ENCODE data around the gene INCA1.
A peak's percentile ranks its signal among the peaks of the same experiment; 100 is the strongest.
"Not testable (repeated sequence)": the region's sequence is repeated elsewhere in the genome, so short reads cannot be mapped to it uniquely, and the experiment has no call there.

Gene INCA1, protein sequence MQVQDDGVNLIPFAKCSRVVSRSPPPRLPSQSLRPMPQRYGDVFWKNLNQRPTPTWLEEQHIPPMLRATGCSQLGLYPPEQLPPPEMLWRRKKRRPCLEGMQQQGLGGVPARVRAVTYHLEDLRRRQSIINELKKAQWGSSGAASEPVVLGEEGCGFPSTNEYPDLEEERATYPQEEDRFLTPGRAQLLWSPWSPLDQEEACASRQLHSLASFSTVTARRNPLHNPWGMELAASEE

DNA sequence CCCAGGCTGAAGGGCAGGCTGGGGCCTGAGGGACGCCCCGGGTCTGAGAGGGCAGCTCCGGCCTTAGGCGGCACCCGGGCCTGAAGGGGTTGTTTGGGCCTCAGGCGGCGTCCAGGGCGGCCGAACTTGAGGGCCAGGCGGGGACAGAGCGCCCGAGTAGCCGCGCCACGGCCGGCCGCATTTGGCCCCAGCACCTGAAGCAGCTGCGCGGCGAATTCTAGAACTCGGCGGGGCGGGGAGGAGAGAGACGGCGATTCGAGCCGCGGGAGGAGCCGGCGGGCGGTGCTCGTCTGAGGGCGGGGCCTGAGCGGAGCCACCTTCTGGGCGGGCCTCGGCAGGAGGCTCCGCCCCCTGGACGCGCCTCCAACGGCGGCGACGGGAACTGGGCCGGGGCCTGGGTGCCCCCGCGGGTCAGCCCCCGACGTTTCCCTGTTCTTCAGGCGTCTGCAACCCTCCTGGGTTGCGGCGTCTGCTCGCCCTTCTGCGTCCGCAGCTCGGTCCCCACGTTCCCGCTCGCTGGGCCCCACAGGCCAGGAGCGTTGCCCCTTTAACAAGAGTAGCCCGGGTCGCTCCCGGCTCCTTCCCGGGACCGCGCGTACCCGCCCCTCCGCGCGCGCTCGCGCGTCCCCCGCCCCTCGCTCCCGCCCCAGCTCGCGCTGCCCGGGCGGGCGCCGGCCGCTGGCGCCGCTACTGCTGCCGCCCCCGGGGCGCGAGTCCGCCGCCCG is at the start of gene INCA1, which contains the start of gene KIF1C:
INCA1 (minus strand) TSS at position 221 of the 725 bp plus-strand sequence. CDS start 3,085 bp downstream, outside the sequence.
KIF1C (plus strand) TSS at position 649 of the 725 bp plus-strand sequence. CDS start 2,297 bp downstream, outside the sequence.
- DNase-seq (ENCODE audit: extremely low read depth in 1 of 2, low read depth in 1 of 2): peak; percentile 73 to 74

GRCh38 chr17:5045496-5045895 is 48.2 kb upstream of the INCA1 start:
- DNase-seq (ENCODE audit: extremely low read depth in 1 of 2, low read depth in 1 of 2): no peak

DNA sequence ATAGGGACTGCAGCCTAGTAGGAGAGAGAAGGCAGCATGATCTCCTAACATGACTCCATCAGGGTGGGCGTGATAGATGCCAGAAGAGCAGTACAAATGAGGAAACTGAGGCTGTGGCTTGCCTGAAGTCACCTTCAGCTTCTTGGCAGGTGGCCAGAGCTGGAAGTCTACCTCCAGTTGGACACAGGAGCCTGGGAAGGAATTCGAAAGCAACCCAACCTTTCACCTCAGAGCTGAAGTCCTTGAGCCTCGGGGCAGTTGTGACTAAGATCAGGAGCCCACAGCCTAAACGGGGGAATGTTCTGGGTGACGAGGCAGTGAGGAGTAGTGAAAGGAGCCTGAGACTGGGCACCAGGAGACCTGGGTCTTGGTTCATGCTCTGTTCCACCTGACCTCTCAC is 47.3 kb upstream of the INCA1 start:
- DNase-seq (ENCODE audit: extremely low read depth in 1 of 2, low read depth in 1 of 2): no peak

DNA sequence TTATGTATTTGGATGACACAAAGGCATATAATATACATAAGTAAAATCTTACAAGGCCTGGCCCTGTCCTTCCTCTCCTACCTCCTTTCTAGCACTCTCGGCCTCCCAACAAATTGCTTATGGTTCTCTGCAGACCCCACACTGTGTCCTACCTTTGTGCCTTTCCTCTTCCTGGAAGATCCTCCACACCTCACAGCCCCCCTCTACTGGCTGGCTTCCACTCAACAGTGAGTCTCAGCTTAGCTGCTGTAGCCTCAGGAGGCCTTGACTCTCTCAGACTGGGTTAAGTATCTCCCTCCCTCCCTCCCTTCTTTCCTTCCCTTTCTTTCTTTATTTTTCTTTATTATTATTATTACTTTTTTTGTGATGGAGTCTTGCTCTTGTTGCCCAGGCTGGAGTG is 46.2 kb upstream of the INCA1 start:
- no peak for DNase-seq (ENCODE audit: extremely low read depth in 1 of 2, low read depth in 1 of 2)

- no peak for DNase-seq (ENCODE audit: extremely low read depth in 1 of 2, low read depth in 1 of 2)
Measured at GRCh38 chr17:5042157-5043022, 45.1 kb upstream of the INCA1 start.

DNA sequence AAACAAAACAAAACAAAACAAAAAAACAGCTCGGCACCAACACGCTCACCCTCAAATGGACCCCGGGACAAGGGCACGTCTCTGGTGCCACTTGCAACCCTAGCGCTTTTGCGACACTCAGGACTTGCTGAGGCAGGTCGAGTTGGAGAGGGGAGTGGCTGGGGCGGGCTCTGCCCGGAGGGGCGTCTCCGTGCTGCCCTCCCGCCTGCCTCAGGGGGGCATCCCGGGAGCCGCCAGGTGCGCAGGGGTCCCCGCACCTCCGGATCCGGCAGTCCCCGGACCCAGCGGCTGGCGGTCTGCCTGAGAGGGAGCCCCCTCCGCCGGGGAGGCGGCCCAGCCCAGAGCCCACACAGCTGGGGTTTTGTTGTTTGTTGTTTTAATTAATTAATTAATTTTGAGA is 38.0 kb upstream of the INCA1 start, which contains the start of gene SLC52A1:
SLC52A1 (minus strand) TSS at position 112 of the 400 bp plus-strand sequence. CDS start 820 bp downstream, outside the sequence.
- no peak for DNase-seq (ENCODE audit: extremely low read depth in 1 of 2, low read depth in 1 of 2)

DNA sequence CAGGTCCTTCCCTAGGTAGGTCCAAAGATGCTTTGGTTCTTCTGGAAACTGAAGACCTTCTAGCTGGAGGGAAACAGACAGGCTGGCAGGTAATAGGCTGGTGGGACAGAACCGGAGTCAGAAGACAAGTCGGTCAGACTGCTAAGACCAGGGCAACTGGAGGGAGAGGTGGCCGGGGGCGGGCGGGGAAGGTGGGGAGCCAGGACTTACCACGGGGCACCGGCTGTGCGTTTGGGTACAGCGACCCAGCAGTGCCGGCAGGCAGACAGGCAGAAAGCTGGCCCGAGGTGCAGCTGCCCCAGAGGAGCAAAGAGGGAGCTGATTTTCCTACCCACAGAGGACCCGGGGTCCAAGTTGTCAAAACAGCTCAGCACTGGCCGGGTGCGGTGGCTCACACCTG is 37.3 kb upstream of the INCA1 start:
- no peak for DNase-seq (ENCODE audit: extremely low read depth in 1 of 2, low read depth in 1 of 2)

DNA sequence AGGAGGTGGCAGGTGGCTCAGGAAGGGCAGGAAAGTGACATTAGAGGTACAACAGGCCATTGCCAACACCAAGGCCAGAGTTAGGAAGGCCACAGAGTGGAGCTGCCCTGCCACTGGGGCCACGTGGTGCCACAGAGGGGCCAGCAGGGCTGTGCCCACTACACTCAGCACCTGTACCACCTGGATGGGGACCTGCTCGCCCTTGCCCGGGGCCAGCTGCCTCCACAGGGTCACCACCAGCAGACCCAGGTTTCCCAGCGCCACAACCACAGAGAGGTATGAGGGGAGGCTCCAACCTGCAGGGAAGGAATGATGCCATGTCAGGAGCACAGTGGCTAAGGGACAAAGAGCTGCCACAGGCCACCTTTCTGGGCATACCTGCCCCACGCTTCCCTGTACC is 36.7 kb upstream of the INCA1 start:
- no peak for DNase-seq (ENCODE audit: extremely low read depth in 1 of 2, low read depth in 1 of 2)

DNA sequence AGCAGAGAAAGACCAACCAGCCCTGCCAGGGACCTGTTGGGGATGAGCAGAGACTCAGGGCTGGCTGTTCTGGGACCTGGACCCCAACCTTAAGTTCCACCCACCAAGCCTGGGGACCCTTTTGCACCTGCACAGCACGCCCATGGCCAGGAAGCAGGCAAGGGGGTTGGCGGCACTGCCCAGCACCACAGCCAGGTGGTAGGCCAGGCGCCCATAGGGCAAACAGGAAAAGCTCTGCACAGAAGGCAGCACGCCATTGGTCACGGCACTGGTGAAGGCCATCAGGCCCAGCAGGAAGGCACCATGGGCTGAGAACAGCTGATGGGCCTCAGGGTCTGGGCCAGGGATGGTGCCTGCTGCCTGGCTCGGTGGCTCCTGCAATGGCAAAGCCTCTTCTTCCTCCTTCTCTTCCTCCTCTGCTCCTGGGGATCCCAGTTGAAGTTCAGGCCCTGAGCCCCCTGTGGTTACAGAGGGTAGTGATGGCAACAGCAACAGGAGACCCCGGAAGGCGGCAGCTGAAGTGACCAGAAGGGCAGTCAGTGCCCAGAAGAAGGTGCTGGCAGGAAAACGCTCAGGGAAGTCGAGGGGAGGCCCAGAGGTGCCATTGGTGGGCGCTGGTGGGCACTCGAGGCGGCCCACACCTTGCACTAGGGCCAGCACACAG is 36.2 kb upstream of the INCA1 start:
- no peak for DNase-seq (ENCODE audit: extremely low read depth in 1 of 2, low read depth in 1 of 2)

- no peak for DNase-seq (ENCODE audit: extremely low read depth in 1 of 2, low read depth in 1 of 2)
Measured at GRCh38 chr17:5032865-5033264, 35.5 kb upstream of the INCA1 start.

DNA sequence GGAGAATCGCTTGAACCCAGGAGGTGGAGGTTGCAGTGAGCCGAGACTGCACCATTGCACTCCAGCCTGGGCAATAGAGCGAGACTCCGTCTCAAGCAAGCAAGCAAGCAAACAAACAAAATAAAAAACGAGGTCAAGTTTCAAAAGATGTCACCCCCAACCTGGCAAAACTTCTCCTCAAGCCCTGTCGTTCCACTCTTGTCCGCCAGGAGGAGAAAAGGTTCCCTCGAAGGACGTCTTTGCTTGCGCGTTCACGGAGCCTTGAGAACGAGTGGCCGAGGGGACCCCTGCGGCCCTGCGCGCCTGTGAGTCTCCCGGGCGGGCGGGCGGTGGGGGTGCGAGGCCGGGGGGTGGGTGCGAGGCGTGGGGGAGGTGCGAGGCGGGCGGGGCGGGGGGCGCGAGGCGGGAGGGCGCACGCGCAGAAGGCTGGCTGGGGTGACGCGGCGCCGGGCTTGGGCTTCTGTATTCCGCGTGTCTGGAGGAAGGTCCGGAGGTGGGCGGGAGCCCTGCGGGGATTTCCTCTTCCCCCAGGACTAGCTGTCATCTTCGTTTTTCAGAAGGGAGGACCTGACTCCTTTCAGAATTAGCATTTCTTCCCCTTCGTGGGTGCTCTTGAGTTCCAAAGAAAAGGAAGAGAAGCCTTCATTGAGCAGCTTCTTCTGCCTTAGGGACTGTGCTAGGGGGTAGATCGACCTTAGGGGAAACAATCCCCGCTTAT is 34.2 kb upstream of the INCA1 start:
- DNase-seq (ENCODE audit: extremely low read depth in 1 of 2, low read depth in 1 of 2): peak; percentile 71 to 82

DNA sequence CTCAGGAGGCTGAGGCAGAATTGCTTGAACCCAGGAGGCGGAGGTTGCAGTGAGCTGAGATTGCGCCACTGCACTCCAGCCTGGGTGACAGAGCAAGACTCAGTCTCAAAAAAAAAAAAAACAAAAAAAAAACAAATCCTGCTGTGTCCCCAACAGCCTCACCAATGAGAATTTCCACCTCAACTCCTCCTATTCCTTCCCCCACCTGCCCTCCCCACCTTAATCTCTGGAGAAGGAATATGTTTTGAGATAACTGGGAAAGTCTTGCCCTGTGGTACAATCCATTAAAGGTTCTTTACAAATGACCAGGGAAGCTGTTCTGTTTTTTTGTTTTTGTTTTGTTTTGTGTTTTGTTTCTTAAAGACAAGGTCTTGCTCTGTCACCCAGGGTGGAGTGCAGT is 32.8 kb upstream of the INCA1 start:
- DNase-seq (ENCODE audit: extremely low read depth in 1 of 2, low read depth in 1 of 2): not testable (repeated sequence)

DNA sequence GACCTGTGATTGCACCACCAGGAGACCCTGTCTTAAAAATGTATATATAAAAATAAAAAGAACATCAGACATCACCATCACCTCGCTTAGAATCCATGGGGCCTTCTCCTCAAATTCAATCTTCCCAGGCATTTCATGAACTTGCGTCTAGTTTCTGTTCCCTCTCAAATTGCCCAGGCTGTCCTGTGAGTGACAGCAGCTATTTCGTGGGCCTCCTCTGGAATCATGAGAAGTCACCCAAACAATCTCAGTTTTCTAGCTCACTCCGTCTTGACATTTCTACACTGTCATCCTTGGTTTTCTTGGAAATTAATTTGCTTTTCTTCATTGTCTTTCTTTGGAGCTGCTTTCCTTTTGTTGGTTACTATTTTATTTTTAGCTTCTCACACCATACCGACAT is 30.6 kb upstream of the INCA1 start:
- DNase-seq (ENCODE audit: extremely low read depth in 1 of 2, low read depth in 1 of 2): no peak

DNA sequence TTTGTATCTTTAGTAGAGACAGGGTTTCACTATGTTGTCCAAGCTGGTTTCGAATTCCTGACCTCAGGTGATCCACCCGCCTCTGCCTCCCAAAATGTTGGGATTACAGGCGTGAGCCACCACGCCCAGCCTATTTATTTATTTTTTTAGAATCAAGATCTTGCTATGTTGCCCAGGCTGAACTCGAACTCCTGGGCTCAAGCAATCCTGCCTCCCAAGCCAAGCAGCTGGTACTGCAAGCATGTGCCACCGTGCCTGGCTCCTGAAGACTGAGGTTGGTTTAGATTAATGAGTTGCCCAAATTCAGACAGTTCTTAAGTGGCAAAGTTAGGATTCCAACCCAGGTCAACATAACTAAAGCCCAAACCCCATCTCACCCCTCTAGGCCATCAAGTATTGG is 30.0 kb upstream of the INCA1 start:
- DNase-seq (ENCODE audit: extremely low read depth in 1 of 2, low read depth in 1 of 2): no peak

DNA sequence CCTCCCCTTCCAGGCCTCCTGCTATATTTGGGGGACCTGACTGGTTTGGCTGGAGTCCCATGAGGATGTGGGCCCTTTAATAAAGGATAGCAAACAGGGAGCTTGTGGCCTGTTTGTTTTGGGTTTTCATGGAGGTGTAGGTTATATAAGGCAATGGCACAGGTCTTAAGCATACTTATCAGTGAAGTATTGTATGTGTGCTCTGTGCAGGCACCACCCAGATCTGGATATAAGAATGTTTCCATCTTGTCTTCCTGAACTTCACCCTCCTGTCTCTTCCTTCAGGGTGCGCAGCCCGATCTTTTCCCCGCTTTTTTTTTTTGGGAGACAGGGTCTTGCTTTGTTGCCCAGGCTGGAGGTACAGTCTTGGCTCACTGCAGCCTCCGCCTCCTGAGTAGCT is 27.3 kb upstream of the INCA1 start:
- DNase-seq (ENCODE audit: extremely low read depth in 1 of 2, low read depth in 1 of 2): no peak

- DNase-seq (ENCODE audit: extremely low read depth in 1 of 2, low read depth in 1 of 2): no peak
Measured at GRCh38 chr17:5023588-5024147, 26.3 kb upstream of the INCA1 start.

GRCh38 chr17:5022171-5022711 is 24.9 kb upstream of the INCA1 start:
- DNase-seq (ENCODE audit: extremely low read depth in 1 of 2, low read depth in 1 of 2): no peak

DNA sequence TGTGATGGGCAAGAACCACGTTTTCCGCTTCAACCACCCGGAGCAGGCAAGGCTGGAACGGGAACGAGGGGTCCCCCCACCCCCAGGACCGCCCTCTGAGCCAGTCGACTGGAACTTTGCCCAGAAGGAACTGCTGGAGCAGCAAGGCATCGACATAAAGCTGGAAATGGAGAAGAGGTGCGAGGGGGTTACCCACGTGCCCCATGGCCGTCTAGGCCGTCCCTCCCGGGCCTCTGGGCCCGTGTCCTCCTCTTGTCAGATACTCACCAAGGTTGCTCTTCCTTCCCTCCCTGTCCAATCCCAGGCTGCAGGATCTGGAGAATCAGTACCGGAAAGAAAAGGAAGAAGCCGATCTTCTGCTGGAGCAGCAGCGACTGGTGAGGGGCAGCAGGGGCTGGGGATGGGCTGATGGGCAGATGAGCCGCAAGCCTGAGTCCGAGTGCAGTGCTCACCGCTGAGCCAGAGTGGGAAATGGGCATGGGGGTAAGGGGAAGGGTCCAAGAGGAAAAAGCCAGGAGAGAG is 23.2 kb upstream of the INCA1 start:
- DNase-seq (ENCODE audit: extremely low read depth in 1 of 2, low read depth in 1 of 2): no peak

DNA sequence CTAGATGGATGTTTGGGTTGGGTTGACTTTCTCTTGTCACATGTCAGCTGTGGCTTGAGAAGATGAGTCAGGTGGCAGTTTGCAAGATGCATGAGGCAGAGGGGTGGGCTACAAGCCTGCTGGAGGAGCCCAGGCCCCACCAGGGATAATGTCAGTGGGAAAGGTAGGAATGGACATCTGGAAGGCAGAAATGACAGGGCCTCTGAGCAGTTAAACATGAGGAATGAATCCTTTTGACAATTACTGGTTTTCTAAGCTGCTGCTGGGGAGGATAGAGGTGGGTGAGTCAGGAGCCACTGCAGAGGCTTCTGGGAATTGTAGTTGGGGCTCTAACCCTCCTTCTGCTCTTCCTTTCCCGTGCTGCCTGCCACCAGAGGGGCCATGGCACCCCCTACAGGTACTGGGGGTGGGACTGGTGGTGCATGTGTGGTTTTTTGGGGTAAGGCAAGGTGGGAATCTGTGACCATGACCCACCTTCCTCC is 22.2 kb upstream of the INCA1 start:
- peak in 1 of 2 donors; percentile 46 for DNase-seq (ENCODE audit: extremely low read depth in 1 of 2, low read depth in 1 of 2)

All from stimulated activated CD8-positive, alpha-beta memory T cell treated with anti-CD3 and anti-CD28 coated beads, Interleukin-7, amount 100 ng/mL, for 48 hours (primary cell).